Neural cell (in vitro differentiated cells): Measurements from ENCODE around the gene PHETA2.

Experiments used
- TAF1 ChIP-seq: IDR thresholded peaks from 2 replicates; pipeline ENCODE4 v1.6.1; 2012; ENCODE audit warnings: low read depth
- TF ChIP-seq, protein P1 (sequence below): fragments of 450-650 bp; IDR thresholded peaks from 2 replicates; pipeline ENCODE4 v1.5.1; 2014; ENCODE audit warnings: antibody characterized with exemption, mild to moderate bottlenecking, moderate library complexity; ENCODE audit not compliant: poor library complexity, severe bottlenecking

DNA sequence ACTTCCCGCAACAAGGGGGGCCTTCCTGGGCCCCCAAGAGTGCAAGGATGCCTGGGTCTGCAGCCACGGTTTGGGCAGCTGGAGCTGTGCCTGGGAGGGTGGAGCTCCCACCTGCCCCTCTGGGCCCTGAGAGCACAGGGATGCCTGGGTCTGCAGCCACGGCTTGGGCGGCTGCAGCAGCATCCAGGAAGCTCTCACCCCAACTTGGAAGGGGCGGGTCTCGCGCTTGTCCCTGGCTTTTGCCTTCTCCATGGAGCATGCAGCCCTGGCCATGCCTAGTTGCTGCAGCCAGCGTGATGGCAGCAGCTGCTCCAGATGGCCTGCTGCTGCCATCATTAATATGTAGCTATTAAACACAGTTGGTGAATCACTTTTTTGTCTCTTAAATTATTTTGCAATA is 38.8 kb upstream of the PHETA2 start:
- TF ChIP-seq, protein P1, sequence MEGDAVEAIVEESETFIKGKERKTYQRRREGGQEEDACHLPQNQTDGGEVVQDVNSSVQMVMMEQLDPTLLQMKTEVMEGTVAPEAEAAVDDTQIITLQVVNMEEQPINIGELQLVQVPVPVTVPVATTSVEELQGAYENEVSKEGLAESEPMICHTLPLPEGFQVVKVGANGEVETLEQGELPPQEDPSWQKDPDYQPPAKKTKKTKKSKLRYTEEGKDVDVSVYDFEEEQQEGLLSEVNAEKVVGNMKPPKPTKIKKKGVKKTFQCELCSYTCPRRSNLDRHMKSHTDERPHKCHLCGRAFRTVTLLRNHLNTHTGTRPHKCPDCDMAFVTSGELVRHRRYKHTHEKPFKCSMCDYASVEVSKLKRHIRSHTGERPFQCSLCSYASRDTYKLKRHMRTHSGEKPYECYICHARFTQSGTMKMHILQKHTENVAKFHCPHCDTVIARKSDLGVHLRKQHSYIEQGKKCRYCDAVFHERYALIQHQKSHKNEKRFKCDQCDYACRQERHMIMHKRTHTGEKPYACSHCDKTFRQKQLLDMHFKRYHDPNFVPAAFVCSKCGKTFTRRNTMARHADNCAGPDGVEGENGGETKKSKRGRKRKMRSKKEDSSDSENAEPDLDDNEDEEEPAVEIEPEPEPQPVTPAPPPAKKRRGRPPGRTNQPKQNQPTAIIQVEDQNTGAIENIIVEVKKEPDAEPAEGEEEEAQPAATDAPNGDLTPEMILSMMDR: no peak
- TF ChIP-seq TAF1: no peak
